ENCODE data around the gene DSTN. TPM values are rescaled to one million over a fixed set of nuclear protein-coding genes. Genes with fewer than 3 reads are reported as not detected.

DSTN gene
- total and polyA plus RNA-seq, 2 donors = 60.7 to 310 TPM

GRCh38 chr20:17594443-17594842, 24.6 kb downstream of the DSTN start:
- Histone ChIP-seq H3K9me3 (ENCODE audit: control insufficient read depth in 2 of 2, insufficient read depth in 1 of 2, low read length in 1 of 2) (no peaks in the 10 kb centered on the region), H3K4me3 (ENCODE audit: low read length in 2 of 2) (no peak overlapping the region), H3K27me3 (ENCODE audit: control insufficient read depth in 2 of 2, insufficient read depth in 1 of 2, low read length in 1 of 2) (no peaks in the 10 kb centered on the region), H3K4me1 (ENCODE audit: control insufficient read depth in 2 of 2, insufficient read depth in 2 of 2, low read length in 2 of 2) (no peaks in the 10 kb centered on the region), H3K27ac (ENCODE audit: low read depth in 1 of 2, low read length in 1 of 2) (no peak overlapping the region), H3K36me3 (ENCODE audit: control insufficient read depth in 2 of 2, insufficient read depth in 2 of 2, low read length in 1 of 2) (no peaks in the 10 kb centered on the region)
- DNase-seq (ENCODE audit: low read depth in 6 of 9, low spot score in 9 of 9) = no peak

DNA sequence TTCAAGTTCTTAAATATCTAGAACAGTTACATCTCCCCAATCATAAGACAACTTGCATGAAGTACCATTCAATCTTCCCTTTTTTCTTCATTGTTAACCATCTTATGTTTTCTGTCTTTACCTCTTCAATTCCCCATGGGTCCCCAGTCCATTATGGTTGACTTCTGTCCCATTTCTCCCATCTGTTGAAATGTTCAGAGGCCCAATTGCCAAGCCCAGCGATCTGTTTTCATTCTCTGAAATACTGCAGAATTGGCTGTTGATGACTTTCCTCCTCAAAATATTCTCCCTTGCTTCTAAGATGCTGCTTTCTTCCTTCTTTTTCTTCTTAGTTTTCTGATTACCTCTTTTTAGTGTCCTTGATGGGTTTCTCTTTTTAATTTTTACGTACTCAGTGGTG, 26.0 kb downstream of the DSTN start:
- DNase-seq (ENCODE audit: low read depth in 6 of 9, low spot score in 9 of 9) = no peak
- Histone ChIP-seq H3K4me1 (ENCODE audit: control insufficient read depth in 2 of 2, insufficient read depth in 2 of 2, low read length in 2 of 2) (no peaks in the 10 kb centered on the region), H3K36me3 (ENCODE audit: control insufficient read depth in 2 of 2, insufficient read depth in 2 of 2, low read length in 1 of 2) (no peaks in the 10 kb centered on the region), H3K4me3 (ENCODE audit: low read length in 2 of 2) (no peak overlapping the region), H3K27me3 (ENCODE audit: control insufficient read depth in 2 of 2, insufficient read depth in 1 of 2, low read length in 1 of 2) (no peaks in the 10 kb centered on the region), H3K27ac (ENCODE audit: low read depth in 1 of 2, low read length in 1 of 2) (no peak overlapping the region), H3K9me3 (ENCODE audit: control insufficient read depth in 2 of 2, insufficient read depth in 1 of 2, low read length in 1 of 2) (no peaks in the 10 kb centered on the region)
- WGBS = 95% methylated on average over 2 of the region's 2 CpGs

GRCh38 chr20:17598013-17598550, 28.2 kb downstream of the DSTN start:
- Histone ChIP-seq H3K9me3 (ENCODE audit: control insufficient read depth in 2 of 2, insufficient read depth in 1 of 2, low read length in 1 of 2) (no peaks in the 10 kb centered on the region), H3K4me1 (ENCODE audit: control insufficient read depth in 2 of 2, insufficient read depth in 2 of 2, low read length in 2 of 2) (no peaks in the 10 kb centered on the region), H3K27me3 (ENCODE audit: control insufficient read depth in 2 of 2, insufficient read depth in 1 of 2, low read length in 1 of 2) (no peaks in the 10 kb centered on the region), H3K27ac (ENCODE audit: low read depth in 1 of 2, low read length in 1 of 2) (no peak overlapping the region), H3K36me3 (ENCODE audit: control insufficient read depth in 2 of 2, insufficient read depth in 2 of 2, low read length in 1 of 2) (no peaks in the 10 kb centered on the region), H3K4me3 (ENCODE audit: low read length in 2 of 2) (no peak overlapping the region)
- WGBS = 97% methylated on average over 1 of the region's 1 CpG
- no peak for DNase-seq (ENCODE audit: low read depth in 6 of 9, low spot score in 9 of 9)

GRCh38 chr20:17601957-17602356, 32.1 kb downstream of the DSTN start:
- no peak overlapping the region for H3K27ac ChIP-seq (ENCODE audit: low read depth in 1 of 2, low read length in 1 of 2)
- DNase-seq (ENCODE audit: low read depth in 6 of 9, low spot score in 9 of 9) = no peak
- H3K27me3 ChIP-seq (ENCODE audit: control insufficient read depth in 2 of 2, insufficient read depth in 1 of 2, low read length in 1 of 2) = no peaks in the 10 kb centered on the region
- H3K4me1 ChIP-seq (ENCODE audit: control insufficient read depth in 2 of 2, insufficient read depth in 2 of 2, low read length in 2 of 2) = no peaks in the 10 kb centered on the region
- no peak overlapping the region for H3K4me3 ChIP-seq (ENCODE audit: low read length in 2 of 2)
- no peaks in the 10 kb centered on the region for H3K9me3 ChIP-seq (ENCODE audit: control insufficient read depth in 2 of 2, insufficient read depth in 1 of 2, low read length in 1 of 2)
- H3K36me3 ChIP-seq (ENCODE audit: control insufficient read depth in 2 of 2, insufficient read depth in 2 of 2, low read length in 1 of 2) = peaks cover 0 to 13% of the 10 kb centered on the region in 2 donors
- WGBS = 75% methylated on average over 4 of the region's 4 CpGs

DNA sequence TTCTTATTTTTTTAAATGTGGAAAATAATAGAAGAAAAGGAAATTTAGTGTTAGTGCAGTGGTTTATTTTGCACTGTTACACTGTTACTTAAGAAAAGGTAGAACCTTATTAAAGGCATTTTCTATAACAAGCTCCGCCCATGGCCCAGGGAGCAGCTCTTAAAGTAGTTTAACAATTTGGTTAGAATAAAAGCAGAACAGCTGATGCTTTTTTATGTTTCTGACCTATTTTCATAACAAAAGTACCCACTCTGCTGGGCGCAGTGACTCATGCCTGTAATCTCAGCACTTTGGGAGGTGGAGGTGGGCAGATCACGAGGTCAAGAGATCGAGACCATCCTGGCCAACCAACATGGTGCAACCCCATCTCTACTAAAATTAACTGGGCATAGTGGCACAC, 32.6 kb downstream of the DSTN start:
- 99% methylated on average over 4 of the region's 4 CpGs for WGBS
- Histone ChIP-seq H3K36me3 (ENCODE audit: control insufficient read depth in 2 of 2, insufficient read depth in 2 of 2, low read length in 1 of 2) (peaks cover 0 to 14% of the 10 kb centered on the region in 2 donors), H3K9me3 (ENCODE audit: control insufficient read depth in 2 of 2, insufficient read depth in 1 of 2, low read length in 1 of 2) (no peaks in the 10 kb centered on the region), H3K4me1 (ENCODE audit: control insufficient read depth in 2 of 2, insufficient read depth in 2 of 2, low read length in 2 of 2) (no peaks in the 10 kb centered on the region), H3K27me3 (ENCODE audit: control insufficient read depth in 2 of 2, insufficient read depth in 1 of 2, low read length in 1 of 2) (no peaks in the 10 kb centered on the region), H3K27ac (ENCODE audit: low read depth in 1 of 2, low read length in 1 of 2) (no peak overlapping the region), H3K4me3 (ENCODE audit: low read length in 2 of 2) (no peak overlapping the region)
- DNase-seq (ENCODE audit: low read depth in 6 of 9, low spot score in 9 of 9) = no peak

DNA sequence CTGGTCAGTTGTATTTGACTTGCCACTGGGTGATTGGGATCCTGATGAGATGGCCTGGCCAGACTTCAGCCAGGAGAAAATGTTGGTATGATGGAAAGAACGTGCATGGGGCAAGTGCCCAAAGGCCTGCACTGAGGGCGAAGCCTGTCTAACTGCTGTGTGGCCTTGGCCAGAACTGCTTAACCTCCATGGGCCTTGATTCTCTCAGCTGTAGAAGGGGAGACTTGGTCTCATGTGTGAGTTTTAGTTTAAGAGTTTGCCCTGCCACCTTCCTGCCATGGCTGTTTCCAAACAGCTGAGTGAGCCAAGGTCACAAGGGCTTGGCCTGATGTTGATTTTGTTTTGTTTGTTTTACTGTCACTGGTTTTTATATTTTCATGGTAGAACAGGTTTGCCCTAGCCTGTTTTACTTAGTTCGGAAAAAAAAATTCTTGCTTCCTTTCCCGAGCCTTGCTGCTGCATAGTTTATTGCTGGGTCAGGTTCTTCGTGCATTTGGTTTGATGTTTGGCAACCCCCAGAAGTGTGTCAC, 35.3 kb downstream of the DSTN start:
- no peaks in the 10 kb centered on the region for H3K9me3 ChIP-seq (ENCODE audit: control insufficient read depth in 2 of 2, insufficient read depth in 1 of 2, low read length in 1 of 2)
- H3K27me3 ChIP-seq (ENCODE audit: control insufficient read depth in 2 of 2, insufficient read depth in 1 of 2, low read length in 1 of 2) = no peaks in the 10 kb centered on the region
- H3K27ac ChIP-seq (ENCODE audit: low read depth in 1 of 2, low read length in 1 of 2) = no peak overlapping the region
- H3K4me1 ChIP-seq (ENCODE audit: control insufficient read depth in 2 of 2, insufficient read depth in 2 of 2, low read length in 2 of 2) = peaks cover 5 to 12% of the 10 kb centered on the region in 2 donors
- 96% methylated on average over 5 of the region's 5 CpGs for WGBS
- peaks cover 0 to 18% of the 10 kb centered on the region in 2 donors for H3K36me3 ChIP-seq (ENCODE audit: control insufficient read depth in 2 of 2, insufficient read depth in 2 of 2, low read length in 1 of 2)
- no peak overlapping the region for H3K4me3 ChIP-seq (ENCODE audit: low read length in 2 of 2)
- no peak for DNase-seq (ENCODE audit: low read depth in 6 of 9, low spot score in 9 of 9)

DNA sequence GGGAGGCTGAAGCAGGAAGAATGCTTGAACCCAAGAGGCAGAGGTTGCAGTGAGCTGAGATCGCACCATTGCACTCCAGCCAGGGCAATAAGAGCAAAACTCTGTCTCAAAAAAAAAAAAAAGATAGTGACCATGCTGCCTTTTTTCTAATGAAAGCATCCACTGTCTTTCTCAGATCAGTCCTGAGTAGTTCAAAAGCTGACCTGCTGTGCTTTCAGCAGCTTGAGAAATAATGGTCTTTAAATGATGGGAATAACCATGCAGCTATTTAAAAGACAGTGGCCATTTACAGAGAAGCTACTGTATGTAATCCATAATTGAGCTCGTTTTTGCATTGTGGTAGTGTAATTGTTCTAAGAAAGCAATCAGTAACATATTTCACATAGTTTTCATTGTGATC, 36.1 kb downstream of the DSTN start:
- WGBS = 93% methylated on average over 2 of the region's 2 CpGs
- no peaks in the 10 kb centered on the region for H3K27me3 ChIP-seq (ENCODE audit: control insufficient read depth in 2 of 2, insufficient read depth in 1 of 2, low read length in 1 of 2)
- no peaks in the 10 kb centered on the region for H3K9me3 ChIP-seq (ENCODE audit: control insufficient read depth in 2 of 2, insufficient read depth in 1 of 2, low read length in 1 of 2)
- H3K4me1 ChIP-seq (ENCODE audit: control insufficient read depth in 2 of 2, insufficient read depth in 2 of 2, low read length in 2 of 2) = peaks cover 11 to 20% of the 10 kb centered on the region in 2 donors
- H3K27ac ChIP-seq (ENCODE audit: low read depth in 1 of 2, low read length in 1 of 2) = no peak overlapping the region
- no peak overlapping the region for H3K4me3 ChIP-seq (ENCODE audit: low read length in 2 of 2)
- DNase-seq (ENCODE audit: low read depth in 6 of 9, low spot score in 9 of 9) = no peak
- peaks cover 0 to 18% of the 10 kb centered on the region in 2 donors for H3K36me3 ChIP-seq (ENCODE audit: control insufficient read depth in 2 of 2, insufficient read depth in 2 of 2, low read length in 1 of 2)

- H3K36me3 ChIP-seq (ENCODE audit: control insufficient read depth in 2 of 2, insufficient read depth in 2 of 2, low read length in 1 of 2) = peaks cover 5 to 15% of the 10 kb centered on the region in 2 donors
These were observed 39.0 kb downstream of the DSTN start for GRCh38 chr20:17608701-17609497.

DNA sequence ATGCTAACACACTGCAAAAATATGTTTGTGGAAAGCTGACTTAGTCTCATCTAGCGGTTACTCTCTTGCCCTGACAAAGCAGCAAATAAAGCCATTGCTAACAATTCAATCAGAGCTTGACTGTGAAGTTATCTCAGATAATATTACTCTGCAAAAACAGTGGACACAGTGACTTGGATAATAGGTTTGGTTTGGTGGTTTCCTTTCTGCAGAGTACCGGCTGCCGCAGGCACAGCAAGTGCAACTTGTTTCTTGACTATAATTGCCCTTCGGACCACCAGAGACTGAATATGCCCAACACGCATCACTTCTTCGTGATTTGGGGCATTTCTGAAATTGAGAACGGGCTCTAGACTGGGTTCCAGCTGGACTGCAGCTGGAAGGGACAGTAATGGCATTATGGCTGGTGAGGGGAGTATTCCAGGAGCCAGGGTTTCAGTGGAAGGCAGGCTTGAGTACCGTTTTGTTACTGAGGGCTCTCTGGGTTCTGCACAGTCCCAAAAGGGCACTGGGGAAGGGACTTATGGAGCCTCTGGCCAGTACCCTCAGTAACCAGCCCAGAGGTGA, 40.0 kb downstream of the DSTN start:
- H3K27me3 ChIP-seq (ENCODE audit: control insufficient read depth in 2 of 2, insufficient read depth in 1 of 2, low read length in 1 of 2) = no peaks in the 10 kb centered on the region
- no peak overlapping the region for H3K4me3 ChIP-seq (ENCODE audit: low read length in 2 of 2)
- WGBS = 68% methylated on average over 8 of the region's 8 CpGs
- DNase-seq (ENCODE audit: low read depth in 6 of 9, low spot score in 9 of 9) = no peak
- no peaks in the 10 kb centered on the region for H3K9me3 ChIP-seq (ENCODE audit: control insufficient read depth in 2 of 2, insufficient read depth in 1 of 2, low read length in 1 of 2)
- peaks cover 10% of the 10 kb centered on the region in 2 donors for H3K36me3 ChIP-seq (ENCODE audit: control insufficient read depth in 2 of 2, insufficient read depth in 2 of 2, low read length in 1 of 2)
- H3K4me1 ChIP-seq (ENCODE audit: control insufficient read depth in 2 of 2, insufficient read depth in 2 of 2, low read length in 2 of 2) = peaks cover 27 to 59% of the 10 kb centered on the region in 2 donors
- H3K27ac ChIP-seq (ENCODE audit: low read depth in 1 of 2, low read length in 1 of 2) = peak overlapping the region; percentile 80 to 96

More at GRCh38 chr20:17608701-17609497, 39.0 kb downstream of the DSTN start:
- 98% methylated on average over 3 of the region's 3 CpGs for WGBS
- Histone ChIP-seq H3K27ac (ENCODE audit: low read depth in 1 of 2, low read length in 1 of 2) (peak overlapping the region in 1 of 2 donors; percentile 96), H3K27me3 (ENCODE audit: control insufficient read depth in 2 of 2, insufficient read depth in 1 of 2, low read length in 1 of 2) (no peaks in the 10 kb centered on the region), H3K9me3 (ENCODE audit: control insufficient read depth in 2 of 2, insufficient read depth in 1 of 2, low read length in 1 of 2) (no peaks in the 10 kb centered on the region), H3K4me1 (ENCODE audit: control insufficient read depth in 2 of 2, insufficient read depth in 2 of 2, low read length in 2 of 2) (peaks cover 27 to 49% of the 10 kb centered on the region in 2 donors), H3K4me3 (ENCODE audit: low read length in 2 of 2) (no peak overlapping the region)
- DNase-seq (ENCODE audit: low read depth in 6 of 9, low spot score in 9 of 9) = no peak

Data from thymus (tissue), 11 donors.